ENCODE results near the gene STAB2.

STAB2 gene

DNA sequence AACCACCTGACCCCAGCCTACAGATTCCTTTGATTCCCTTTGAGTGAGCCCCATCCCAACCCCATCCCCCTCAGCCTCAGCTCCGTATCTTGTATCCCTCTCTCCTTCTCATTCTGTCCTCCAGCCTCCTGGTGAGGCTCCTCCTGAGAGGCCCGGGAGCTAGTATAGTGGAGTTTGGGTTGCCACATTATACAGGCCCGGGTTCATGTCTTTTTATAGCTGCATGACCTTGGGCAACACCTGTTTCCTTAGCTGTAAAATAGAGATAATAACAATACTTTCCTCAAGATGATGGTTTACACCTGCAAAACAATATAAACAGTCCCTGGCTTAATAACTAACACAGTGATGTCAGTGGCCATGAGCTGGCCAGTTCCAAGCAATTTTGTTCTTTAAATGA is 89.8 kb downstream of the STAB2 start:
- no peak for TF ChIP-seq SIN3A (IDR thresholded peaks at IDR 0.05; ENCODE audit: borderline replicate concordance, insufficient read depth, low read length)

DNA sequence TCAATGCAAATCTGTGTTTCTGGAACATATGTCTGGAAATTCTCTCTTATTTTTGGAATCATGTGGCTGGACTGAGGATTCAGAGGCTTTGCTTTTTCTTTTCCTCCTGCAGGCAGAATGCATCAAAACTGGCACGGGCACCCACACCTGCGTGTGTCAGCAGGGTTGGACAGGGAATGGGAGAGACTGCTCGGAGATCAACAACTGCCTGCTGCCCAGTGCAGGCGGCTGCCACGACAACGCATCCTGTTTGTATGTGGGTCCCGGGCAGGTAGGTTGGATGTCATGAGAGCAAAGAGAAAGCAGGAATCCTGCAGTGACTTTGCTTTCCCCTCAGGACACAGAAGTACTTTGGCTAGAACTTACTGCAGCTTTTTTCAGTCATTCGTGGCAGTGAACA is 90.3 kb downstream of the STAB2 start:
- TF ChIP-seq FOXP2 (optimal IDR thresholded peaks at IDR 0.05; ENCODE audit: borderline replicate concordance, extremely low read depth, extremely low read length, insufficient read depth) (no peak), TAF1 (IDR thresholded peaks at IDR 0.05; ENCODE audit: borderline replicate concordance, insufficient read depth, low read length) (no peak), SIN3A (IDR thresholded peaks at IDR 0.05; ENCODE audit: borderline replicate concordance, insufficient read depth, low read length) (no peak)

DNA sequence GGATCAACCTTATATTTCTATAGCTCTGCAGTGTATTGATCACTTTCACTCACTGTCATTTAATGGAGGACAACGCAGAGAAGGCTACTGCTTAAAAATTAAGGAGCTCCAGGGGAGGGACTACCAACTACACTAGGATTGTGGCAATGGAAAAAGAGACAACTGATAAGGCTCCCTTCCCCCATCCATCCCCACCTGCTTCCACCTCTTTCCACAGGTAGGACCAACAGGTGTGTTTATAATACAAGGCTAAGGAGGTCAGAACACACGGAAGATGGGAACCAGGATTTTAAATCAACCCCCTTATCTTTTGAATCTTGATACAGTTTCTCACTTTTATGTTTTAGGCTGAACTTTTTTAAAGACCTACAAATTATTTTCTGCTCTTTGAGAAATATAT is 90.8 kb downstream of the STAB2 start:
- TF ChIP-seq TAF1 (IDR thresholded peaks at IDR 0.05; ENCODE audit: borderline replicate concordance, insufficient read depth, low read length): no peak
- no peak for TF ChIP-seq FOXP2 (optimal IDR thresholded peaks at IDR 0.05; ENCODE audit: borderline replicate concordance, extremely low read depth, extremely low read length, insufficient read depth)
- no peak for TF ChIP-seq SIN3A (IDR thresholded peaks at IDR 0.05; ENCODE audit: borderline replicate concordance, insufficient read depth, low read length)
- no peak for TF ChIP-seq POLR2AphosphoS5 (IDR thresholded peaks at IDR 0.05; ENCODE audit: low read depth, low read length)
- no peak for TF ChIP-seq REST (IDR thresholded peaks at IDR 0.05; ENCODE audit: insufficient read depth in 1 of 2, low read depth in 2 of 2, low read length in 2 of 2)

DNA sequence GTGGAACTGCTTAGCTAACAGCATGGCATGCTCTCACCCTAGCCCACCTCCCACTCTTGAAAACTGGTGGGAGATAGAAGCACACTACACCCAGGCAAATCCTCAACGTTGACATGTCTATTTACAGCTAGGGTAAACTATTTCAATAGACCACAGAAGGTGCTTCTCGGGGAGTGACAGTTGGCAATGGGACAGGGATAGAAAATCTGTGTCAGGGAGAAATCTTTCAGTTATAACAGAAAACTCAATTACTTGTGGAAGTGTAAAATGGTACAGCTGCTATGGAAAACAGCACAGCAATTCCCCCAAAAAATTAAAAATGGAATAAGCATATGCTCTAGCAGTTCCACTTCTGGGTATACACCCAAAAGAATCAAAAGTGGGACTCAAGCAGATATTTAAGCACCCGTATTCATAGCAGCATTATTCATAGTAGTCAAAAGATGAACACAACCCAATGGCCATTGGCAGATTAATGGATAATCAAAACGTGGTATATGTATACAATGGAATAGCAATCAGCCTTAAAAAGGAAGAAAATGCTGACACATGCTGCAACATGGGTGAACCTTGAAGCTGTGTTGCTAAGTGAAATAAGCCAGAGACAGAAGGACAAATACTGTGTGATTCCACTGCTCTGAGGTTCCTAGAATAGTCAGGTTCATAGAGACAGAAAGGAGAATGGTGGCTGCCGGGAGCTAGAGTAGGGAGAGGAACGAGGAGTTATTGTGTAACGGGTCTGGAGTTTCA is 92.5 kb downstream of the STAB2 start:
- no peak for TF ChIP-seq FOXP2 (optimal IDR thresholded peaks at IDR 0.05; ENCODE audit: borderline replicate concordance, extremely low read depth, extremely low read length, insufficient read depth)

GRCh38 chr12:103680591-103681141 is 93.6 kb downstream of the STAB2 start:
- TF ChIP-seq REST (IDR thresholded peaks at IDR 0.05; ENCODE audit: insufficient read depth in 1 of 2, low read depth in 2 of 2, low read length in 2 of 2) (no peak), POLR2AphosphoS5 (IDR thresholded peaks at IDR 0.05; ENCODE audit: low read depth, low read length) (no peak), SIN3A (IDR thresholded peaks at IDR 0.05; ENCODE audit: borderline replicate concordance, insufficient read depth, low read length) (no peak), FOXP2 (optimal IDR thresholded peaks at IDR 0.05; ENCODE audit: borderline replicate concordance, extremely low read depth, extremely low read length, insufficient read depth) (no peak), TAF1 (IDR thresholded peaks at IDR 0.05; ENCODE audit: borderline replicate concordance, insufficient read depth, low read length) (no peak)

DNA sequence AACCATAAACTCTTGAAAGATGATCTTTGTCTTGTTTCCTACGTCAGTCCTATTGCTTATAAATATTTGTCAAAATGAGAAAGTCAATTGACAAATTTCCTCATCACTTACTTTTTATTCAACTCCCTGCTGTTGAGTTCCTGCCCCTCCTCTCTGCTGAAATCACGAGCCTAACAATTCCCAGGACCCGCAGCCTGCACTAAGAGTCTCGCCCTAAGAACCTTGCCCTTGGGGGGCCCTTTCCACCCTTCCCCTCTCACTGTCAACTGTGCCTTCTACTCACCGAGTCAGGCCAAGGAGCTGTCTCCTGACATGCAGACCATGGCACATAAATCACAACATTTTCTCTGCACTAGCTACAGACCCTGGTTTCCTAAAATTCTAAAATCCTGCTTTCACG is 99.0 kb downstream of the STAB2 start:
- TF ChIP-seq POLR2AphosphoS5 (IDR thresholded peaks at IDR 0.05; ENCODE audit: low read depth, low read length) (no peak), REST (IDR thresholded peaks at IDR 0.05; ENCODE audit: insufficient read depth in 1 of 2, low read depth in 2 of 2, low read length in 2 of 2) (no peak)

GRCh38 chr12:103687253-103687652 is 100.2 kb downstream of the STAB2 start:
- TF ChIP-seq SIN3A (IDR thresholded peaks at IDR 0.05; ENCODE audit: borderline replicate concordance, insufficient read depth, low read length) (no peak), REST (IDR thresholded peaks at IDR 0.05; ENCODE audit: insufficient read depth in 1 of 2, low read depth in 2 of 2, low read length in 2 of 2) (no peak), FOXP2 (optimal IDR thresholded peaks at IDR 0.05; ENCODE audit: borderline replicate concordance, extremely low read depth, extremely low read length, insufficient read depth) (no peak)
